PC-3 (cell line): ENCODE measurements around the gene HNF1A.

Experiments
- EZH2 ChIP-seq: fragments of 300-600 bp; sonication (generic); IDR thresholded peaks from one replicate; pipeline ENCODE4 v1.6.1; 2017; ENCODE audit warnings: antibody characterized with exemption, mild to moderate bottlenecking, low read length; ENCODE audit not compliant: unreplicated experiment
- EZH2phosphoT487 ChIP-seq: fragments of 300-600 bp; sonication (generic); IDR thresholded peaks from 2 replicates; pipeline ENCODE4 v1.6.1; 2018; ENCODE audit warnings: mild to moderate bottlenecking, antibody characterized with exemption, low read length, borderline replicate concordance
- TF ChIP-seq, protein P1 (sequence below): fragments of 300-600 bp; sonication (generic); conservative IDR thresholded peaks from 2 replicates; pipeline ENCODE4 v1.5.1; 2017; ENCODE audit warnings: antibody characterized with exemption, low read depth, mild to moderate bottlenecking, low read length

DNA sequence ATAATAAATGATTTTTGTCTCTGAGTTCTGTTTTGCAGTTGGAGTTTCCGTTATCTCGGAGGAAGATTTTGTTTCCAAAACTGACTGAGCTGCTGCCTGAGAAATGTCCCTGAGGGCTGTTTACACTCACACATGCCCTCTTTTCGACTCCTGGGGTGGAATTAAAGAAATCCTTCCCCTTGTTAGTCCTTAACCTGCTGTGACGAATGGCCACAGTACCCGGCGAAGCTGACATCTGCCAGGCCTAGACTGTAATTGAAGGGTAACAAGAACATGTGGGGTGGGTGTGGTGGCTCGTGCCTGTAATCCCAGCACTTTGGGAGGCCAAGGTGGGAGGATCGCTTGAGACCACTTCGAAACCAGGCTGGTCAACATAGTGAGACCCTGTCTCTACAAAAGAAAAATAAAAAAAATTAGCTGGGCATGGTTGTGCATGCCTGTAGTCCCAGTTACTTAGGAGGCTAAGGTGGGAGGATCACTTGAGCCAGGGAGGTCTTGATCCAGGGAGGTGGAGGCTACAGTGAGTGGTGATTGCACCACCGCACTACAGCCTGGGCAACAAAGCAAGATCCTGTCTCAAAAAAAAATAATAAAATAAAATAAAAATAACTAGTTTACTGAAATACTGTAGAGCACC, 52.4 kb downstream of the HNF1A start:
- no peak for TF ChIP-seq EZH2
- TF ChIP-seq EZH2phosphoT487, result no peak
- TF ChIP-seq, protein P1, sequence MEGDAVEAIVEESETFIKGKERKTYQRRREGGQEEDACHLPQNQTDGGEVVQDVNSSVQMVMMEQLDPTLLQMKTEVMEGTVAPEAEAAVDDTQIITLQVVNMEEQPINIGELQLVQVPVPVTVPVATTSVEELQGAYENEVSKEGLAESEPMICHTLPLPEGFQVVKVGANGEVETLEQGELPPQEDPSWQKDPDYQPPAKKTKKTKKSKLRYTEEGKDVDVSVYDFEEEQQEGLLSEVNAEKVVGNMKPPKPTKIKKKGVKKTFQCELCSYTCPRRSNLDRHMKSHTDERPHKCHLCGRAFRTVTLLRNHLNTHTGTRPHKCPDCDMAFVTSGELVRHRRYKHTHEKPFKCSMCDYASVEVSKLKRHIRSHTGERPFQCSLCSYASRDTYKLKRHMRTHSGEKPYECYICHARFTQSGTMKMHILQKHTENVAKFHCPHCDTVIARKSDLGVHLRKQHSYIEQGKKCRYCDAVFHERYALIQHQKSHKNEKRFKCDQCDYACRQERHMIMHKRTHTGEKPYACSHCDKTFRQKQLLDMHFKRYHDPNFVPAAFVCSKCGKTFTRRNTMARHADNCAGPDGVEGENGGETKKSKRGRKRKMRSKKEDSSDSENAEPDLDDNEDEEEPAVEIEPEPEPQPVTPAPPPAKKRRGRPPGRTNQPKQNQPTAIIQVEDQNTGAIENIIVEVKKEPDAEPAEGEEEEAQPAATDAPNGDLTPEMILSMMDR, result no peak
